HG02981 (cell line): ENCODE measurements around the gene PDE7B.

Experiments
- ATAC-seq: cut with Tn5 transposase; IDR thresholded peaks from one replicate; pipeline ENCODE4 v1.9.1; 2021; ENCODE audit warnings: mild to moderate bottlenecking, moderate library complexity; ENCODE audit not compliant: unreplicated experiment

PDE7B gene

DNA sequence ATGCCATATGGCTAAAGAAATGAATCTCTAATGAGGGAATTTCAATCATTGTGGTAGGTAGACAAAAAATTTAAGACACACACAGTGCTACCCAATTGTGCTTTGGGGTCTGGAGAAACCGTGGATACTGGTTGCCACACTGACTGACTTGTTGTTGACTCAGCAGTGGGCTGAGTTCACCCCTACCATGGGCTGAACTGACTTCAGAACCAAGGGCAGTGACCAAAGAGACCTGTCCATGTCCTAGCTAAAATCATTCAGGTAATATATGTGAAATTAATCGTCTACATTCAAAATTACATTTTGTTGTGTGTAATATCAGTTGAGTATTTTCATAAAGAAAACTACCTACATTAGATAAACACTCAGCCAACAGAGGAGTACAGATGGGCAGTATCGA, 131.6 kb downstream of the PDE7B start:
- no peak for ATAC-seq

DNA sequence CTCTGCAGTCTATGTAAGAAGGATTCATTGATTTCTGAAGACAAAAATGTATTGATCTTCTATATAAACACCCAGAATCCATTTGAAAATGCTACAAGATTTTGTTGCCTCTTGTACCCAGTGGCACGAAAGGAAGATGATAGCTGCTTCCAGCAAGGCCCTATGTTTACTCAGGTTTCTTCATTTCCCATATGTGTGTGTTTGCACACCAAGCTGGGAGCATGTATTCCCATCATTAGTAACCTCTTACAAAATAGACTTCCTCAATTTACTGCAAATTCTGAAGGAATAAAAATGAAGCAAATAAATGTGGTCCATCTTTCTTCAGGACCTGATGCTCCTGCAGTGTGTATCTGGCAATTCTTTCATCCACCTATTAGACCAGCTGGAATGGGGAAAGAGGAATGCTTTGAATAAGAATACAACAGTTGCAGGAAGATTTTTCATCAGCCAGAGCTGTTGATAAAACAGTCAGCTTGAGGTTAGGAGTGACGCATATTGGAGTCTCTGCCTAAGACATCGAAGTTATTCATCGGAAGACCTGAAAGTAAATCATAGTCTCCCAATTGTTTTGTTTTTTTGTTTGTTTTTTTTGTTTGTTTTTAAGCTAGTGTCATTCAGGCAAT, 132.3 kb downstream of the PDE7B start:
- no peak for ATAC-seq

DNA sequence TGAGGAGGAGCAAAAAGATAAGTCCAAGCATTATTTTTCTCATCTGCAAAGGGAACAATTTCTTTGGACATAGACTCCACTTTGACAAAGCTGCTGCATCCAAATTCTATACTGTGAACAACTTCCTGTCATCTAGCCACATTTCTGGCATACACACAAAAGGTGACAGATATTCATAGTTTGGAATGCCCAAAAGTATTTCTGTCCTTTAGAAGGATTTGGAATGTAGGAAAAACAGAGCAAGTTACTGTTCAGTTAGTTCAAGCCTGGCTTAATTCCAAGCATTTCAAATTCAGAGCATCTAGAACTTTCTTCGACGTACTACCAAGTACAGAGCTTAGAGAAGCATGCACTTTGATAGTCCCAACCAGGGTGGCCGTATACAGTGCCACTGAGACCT, 134.0 kb downstream of the PDE7B start:
- ATAC-seq, result no peak

DNA sequence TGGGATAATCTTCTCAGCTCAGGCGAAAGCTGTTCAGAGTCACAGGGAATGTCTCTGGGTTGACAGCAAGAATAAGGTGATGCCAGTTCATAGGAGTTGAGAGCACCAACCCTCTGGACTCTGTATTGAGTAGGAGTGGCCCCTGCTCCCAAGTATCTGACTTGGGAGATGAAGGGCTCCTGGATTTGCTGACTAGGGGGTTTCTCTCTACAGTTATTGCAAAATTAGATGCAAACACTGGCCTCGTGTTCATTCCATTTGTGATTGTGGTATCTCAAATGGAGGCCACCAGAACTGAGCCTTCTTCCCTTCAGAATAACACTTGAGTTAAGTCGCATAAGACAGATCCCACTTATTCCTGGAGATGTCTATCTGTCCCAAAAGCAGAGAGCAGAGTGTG, 135.7 kb downstream of the PDE7B start:
- ATAC-seq, result no peak

DNA sequence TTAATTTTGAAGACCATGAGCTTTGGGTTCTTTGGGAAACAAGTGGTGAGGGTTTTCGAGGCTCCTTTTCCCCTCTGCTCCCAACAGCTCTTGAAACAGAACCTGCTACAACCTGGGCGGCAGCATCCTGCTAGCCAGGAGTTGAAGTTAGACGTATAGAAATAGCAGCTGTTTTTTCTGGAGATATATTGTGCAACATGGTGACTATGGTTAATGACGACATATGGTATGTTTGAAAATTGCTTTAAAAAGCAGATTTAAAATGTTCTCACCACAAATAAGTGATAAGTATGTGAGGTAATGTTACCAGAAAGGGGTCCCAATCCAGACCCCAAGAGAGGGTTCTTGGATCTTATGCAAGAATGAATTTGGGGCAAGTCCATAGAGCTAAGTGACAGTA, 138.9 kb downstream of the PDE7B start:
- no peak for ATAC-seq

DNA sequence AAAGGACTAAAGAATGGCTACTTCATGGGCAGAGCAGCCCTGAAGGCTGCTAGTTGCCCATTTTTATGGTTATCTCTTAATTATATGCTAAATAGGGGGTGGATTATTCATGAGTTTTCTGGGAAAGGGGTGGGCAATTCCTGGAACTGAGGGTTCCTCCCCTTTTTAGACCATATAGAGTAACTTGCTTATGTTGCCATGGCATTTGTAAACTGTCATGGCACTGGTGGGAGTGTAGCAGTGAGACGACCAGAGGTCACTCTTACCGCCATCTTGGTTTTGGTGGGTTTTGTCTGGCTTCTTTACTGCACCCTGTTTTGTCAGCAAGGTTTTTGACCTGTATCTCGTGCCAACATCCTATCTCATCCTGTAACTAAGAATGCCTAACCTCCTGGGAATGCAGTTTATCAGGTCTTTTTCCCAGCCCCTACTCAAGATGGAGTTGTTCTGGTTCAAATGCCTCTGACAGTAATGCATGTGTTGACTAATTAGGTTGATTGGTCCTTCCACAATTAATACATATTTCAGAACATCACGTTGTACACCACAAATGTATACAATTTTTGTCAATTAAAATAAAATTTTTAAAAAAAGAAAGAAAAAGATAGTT, 139.5 kb downstream of the PDE7B start:
- ATAC-seq, result no peak

DNA sequence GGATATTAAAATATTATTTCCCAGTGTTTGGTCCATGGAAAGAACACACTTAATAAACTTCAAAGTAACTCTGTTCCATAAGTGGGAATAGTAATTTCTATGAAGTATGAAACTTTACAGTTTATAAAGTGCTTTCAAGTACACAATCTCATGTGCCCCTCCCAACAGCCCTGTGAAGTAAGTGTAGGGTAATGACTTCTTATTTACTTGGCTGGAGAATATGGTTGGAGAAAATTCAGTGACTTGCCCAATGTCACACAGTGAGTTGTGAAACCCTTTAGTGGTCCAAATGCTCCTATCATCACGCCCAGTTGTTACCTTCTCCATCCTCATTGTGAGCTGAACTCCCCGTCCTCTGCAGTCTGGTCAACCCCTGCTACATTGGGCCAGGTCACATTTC, 141.2 kb downstream of the PDE7B start:
- ATAC-seq, result no peak

DNA sequence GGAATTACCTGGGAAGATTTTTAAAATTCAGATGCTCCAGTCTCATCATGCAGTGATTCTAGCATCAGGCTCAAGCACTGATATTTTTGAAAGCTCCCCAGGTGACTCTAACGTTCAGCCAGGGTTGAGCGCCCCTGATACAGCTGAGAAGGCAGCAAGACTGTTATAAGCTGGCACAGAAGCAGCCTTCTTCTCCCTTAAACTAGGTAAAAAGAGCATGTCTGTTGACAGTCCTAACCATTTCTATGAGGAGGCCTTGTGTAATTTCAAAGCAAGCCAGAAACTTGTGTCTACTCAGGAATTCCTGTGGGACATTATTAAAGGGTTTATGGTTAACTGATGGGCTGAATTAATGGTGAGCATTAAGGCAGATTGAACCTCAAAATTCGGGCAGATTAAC, 141.9 kb downstream of the PDE7B start:
- no peak for ATAC-seq

DNA sequence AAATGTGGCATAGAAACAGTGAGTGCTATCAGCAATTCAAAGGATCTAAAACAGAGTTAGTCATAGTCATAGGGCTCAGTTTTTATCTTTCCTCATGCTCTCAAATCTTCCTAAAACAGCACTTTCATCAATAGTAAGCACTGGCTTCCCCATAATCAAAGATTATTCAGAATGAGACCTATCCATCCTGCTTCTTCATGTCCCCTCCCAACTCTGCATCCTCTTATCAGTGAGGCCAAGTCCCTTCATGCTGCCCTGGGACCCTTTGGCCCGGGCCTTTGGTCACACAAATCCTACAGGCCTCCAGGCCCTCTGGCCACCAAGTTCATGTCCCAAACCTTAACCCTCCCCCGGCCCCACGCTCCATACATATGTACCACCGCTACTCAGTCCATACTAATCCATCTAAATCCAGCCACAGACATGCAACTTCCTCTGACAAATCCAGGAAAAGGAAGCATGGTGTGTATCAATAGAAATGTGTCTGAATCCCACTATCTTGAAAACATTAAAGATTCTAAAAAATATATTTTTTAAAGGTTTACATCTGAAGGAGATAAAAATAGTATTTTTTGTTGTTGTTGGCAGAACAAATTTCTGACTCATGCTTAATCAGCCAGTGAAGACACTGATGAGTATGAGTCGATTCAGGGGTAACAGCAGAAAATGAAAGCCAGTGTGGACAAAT, 143.5 kb downstream of the PDE7B start:
- ATAC-seq, result no peak

DNA sequence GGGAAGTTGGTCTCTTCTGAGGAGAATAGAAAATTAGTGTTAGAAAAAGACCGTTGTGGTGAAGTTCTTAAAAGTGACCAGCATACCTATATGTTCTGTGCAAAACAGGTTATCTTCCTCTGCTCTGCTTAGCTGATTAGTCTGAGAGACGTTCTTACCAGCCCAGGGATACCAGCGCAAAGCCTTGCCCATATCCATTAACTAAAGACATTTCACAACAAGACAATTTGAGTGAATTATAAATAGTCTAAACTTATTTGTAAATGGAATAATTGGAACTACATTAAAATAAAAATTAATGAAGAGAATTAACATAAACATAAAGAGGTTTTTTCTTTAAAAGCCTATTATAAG, 144.0 kb downstream of the PDE7B start:
- ATAC-seq, result no peak

DNA sequence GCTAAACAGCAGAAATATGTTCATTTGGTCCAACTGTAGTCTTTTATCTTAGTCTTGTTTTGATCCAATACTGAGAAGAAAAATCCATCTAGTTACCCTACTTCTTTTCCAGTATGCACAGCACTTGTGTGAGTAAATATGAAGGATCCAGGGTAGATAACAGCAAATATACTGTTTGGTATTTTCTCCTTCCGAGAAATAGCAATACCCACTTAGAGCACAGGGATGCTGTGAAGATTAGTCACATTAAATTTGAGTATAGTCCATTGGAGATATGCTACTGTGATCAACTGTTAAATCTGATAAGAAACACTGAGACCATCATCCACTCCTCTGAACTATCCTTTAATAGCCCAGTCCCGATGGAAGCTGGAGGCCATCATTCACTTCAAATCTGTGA, 145.2 kb downstream of the PDE7B start:
- no peak for ATAC-seq

DNA sequence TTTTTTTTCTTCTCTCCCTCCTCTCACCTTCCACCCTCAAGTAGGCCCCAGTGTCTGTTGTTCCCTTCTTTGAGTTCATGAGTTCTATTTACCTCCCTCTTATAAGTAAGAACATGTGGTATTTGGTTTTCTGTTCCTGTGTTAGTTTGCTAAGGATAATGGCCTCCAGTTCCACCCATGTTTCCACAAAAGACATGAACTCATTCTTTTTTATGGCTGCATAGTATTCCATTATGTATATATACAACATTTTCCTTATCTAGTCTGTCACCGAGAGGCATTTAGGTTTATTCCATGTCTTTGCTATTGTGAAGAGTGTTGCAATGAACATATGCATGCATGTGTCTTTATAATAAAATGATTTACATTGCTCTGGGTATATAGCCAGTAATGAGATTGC, 147.9 kb downstream of the PDE7B start:
- no peak for ATAC-seq

DNA sequence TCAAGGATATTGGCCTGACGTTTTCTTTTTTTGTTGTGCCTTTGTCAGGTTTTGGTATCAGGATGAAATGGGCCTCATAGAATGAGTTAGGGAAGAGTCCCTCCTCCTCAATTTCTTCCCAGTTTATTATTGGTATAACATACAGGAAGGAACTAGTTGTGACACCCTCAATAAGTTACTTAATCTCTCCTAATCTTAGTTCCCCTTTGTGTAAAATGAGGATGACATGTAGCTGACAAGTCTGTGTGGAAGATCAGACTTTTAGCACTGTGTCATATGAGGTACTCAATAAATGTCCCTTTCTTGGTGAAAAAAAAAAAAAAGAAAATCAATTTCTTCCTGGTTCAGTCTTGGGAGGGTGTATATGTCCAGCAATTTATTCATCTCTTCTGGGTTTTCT, 155.8 kb downstream of the PDE7B start:
- ATAC-seq, result no peak

DNA sequence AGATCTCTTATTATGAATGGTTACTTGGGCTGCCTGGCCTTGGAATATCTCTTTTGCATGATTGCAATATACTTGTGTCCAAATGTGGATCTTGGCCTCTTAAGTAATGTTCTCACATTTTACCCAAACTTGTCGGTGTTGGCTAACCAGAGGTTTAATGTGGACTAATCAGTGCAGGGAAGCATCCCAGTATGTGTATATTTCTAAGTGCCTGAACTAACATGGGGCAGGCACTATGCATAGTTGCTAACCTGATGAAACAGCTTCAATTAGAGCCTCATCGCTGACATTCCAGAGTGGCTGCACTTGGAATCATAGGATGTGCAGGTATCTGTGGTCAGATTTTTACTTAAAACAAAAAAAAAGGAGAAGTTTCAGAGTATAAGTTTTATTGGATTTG, 160.0 kb downstream of the PDE7B start:
- ATAC-seq, result no peak

DNA sequence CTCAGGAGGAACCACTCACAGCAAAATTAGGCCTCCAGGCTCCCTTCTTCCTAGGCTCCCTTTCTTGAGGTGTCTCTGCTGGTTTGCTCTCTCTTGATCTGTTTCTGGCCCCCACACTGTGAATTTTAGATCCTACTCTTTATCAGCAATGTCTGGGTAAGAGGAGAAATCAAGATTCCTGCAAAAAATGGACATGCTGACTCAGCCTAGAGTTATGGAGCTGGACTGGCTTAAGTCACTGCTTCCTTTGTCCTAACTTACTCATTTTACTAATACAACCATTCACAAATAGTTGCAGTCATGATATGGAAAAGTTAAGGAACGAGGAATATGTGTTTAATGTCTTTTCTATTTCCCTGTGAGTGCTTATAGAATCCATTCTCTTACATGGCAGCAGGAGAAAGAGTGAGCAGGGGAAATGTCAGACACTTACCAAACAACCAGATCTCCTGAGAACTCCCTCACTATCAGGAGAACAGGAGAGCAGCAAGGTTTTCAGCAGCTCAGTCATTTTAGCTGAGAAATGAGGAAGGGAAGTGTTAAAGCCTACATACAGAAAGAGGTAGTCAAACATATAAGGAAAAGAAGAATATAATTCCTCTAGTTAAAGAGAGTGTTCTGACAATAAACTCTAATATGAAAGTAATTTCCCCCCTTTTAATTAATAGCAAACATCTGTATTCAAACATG, 160.8 kb downstream of the PDE7B start:
- ATAC-seq, result no peak

DNA sequence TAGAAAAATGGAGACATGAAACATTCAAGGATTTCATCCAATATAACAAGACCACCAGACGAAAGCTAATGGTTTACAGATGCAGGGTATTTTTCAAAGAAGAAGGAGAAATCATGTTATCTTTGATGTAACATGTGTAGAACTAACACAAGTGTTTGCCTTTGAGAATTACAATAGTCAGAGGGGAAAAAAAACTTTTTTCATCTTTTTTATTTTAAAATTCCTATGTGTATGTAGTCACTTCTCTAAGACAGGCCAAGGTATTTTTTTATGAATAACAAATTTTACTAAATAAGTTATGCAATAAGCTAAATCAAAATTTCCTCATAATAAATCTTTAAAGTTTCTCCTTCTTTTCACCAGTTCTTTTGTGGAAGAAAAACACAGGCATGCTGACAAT, 161.4 kb downstream of the PDE7B start:
- ATAC-seq, result no peak

DNA sequence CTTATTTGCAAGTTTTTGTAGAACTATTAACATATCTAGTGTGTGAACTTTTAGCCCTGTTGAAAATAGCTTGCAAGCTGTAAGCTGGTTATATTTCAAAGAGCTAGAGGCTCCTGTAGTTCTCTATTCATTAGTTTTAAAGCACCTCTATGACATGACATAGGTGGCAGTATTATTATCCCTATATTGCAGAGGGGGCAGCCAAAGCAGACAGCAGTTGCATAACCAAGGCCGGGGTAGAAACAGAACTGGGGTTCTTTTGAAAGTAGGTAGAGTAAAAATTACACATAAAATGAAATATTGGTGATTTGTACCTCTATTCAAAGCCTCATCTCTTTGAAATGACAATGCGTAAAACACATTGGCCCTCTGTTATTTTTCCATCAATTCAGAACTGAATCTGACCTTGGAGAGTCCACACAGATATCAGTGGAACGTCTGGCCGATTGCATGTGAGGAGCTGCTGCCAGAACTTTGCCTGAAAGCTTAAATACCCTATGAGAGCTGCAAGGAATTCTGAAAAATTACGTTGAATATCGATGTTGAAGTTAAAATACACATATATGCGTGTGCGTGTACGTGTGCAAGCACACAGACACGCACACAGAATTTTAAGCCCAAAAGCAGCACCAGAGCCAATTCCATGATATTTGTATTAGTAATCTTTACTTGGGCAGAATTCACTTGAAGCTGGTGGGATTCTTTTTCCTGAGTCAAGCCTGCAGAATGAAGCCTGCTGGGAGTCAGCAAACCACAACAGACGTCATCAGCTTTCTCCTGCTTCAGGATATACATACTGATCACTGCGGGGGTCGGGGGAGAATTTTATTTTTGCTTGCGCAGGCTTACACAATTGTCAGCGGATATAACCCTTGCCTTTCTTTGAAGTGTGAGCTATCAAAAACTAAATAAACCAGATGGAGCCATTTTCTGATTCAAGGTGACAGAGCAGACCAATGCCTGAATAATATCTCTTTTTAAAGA, 163.2 kb downstream of the PDE7B start:
- ATAC-seq, result no peak

DNA sequence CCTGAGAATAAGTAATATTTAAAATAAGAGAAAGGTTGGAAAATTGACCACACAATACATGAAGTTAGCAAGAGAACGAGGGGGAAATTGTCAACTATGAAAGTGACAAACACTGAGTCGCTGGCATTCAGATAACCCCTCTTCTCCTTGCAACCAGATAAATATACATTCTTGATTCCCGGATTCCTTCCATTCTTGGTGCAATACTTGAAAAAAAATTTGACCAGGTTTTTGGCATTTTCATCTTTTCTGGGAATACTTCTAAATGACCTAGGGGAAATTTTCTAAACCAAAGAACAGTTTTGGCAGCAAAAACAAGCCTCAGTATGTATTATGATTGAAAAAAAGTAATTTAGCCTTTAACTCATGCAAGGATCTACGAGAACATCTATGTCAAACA, 164.0 kb downstream of the PDE7B start:
- ATAC-seq, result no peak

DNA sequence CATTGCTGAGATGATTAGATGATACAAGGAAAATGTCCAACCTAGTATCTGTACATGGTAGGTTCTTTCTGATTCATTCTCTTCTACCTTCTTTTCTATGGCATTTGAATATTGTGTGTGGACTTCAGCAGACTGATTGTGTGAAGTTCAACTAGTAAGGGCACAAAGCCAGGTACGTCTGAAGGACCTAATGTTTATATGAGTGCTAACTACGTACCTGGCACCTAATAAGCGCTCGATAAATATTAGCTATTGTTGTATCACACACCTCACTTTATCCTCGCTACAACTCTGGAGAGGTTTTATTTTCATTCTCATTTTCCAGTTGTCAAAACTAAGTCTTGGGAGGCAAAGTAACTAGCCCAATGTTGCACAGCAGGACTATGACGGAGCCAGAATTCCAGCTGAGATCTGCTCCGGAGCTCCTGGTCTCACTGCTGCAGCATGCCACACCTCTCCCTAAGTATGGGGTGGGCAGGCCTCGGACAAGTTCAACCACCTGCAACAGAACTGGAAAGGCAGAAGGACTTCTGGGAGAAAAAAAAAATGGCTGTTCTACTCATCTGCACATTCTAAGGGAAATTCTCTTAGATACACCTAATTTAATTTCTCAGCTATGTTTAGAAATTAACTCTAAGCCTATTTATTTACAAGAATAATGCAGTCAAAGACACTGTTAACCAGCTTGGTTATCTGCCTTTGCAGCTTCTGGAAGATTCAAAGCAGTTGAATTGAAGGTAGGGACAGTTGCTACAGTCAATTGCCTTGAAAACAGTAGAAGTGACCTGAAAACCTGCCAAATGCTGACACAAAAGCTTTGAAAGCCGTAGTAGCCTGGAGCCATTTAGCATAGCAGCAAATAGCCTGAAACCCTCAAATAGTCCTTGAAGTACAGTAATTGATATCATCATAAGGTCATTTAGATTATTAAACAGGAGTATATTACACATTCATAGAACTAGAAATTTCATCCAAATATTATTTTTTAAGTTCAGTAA, 165.0 kb downstream of the PDE7B start:
- ATAC-seq, result no peak

DNA sequence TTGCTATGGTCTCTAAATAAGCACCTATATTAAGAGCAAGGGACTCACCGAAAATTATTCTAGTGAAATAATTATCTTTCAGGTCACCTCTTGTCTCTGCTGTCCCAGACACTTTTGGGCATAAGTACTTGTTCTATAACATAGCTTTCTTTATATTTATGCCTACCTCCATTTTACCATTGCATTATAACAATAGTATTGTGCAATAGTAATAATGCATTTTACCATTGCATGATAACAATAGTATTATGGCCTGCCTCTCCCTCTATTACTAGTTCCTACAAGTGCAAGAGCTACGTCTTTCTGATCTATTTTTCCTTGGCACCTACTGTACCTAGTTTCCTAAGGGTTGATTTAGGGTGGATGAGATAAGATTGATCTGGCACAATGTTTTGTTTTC, 169.2 kb downstream of the PDE7B start:
- ATAC-seq, result no peak
